PC-9 (cell line): ENCODE measurements around the gene VAV3. TPM values are rescaled to one million over a fixed set of nuclear protein-coding genes. Genes with fewer than 3 reads are reported as not detected.

ENCODE experiments used
- BruUV-seq: library from RNA; stranded (reverse); fragments of 400-500 nt; replicated peaks from 2 replicates; lab custom pipeline; 2021; lab: Mats Ljungman, UMichigan
- CTCF ChIA-PET: fragments of 300-600 bp; sonication (Branson Sonifier 250); formaldehyde crosslinking; loops from one replicate; lab custom pipeline; 2022; ENCODE audit warnings: antibody characterized with exemption; lab: Charles Lee
- POLR2A ChIA-PET: fragments of 300-600 bp; sonication (Branson Sonifier 250); formaldehyde crosslinking; loops from one replicate; lab custom pipeline; 2022; ENCODE audit warnings: antibody characterized with exemption; ENCODE audit not compliant: unreplicated experiment; lab: Charles Lee
- DNase-seq, 2 experiments: peaks; one replicate each; pipeline versions ENCODE4 v3.0.0 to v3.0.0-alpha.2; 2015 to 2022; ENCODE audit warnings: mixed read lengths in 1 of 2
- H2AFZ ChIP-seq: fragments of 200-600 bp; sonication (generic); 2 replicates; pipeline ENCODE4 v1.8.1; 2017; ENCODE audit warnings: antibody characterized with exemption
- H3F3A ChIP-seq: fragments of 200-600 bp; sonication (generic); 2 replicates; pipeline ENCODE4 v1.8.1; 2017; ENCODE audit warnings: antibody characterized with exemption, mild to moderate bottlenecking, low read depth; ENCODE audit not compliant: insufficient read depth
- H3K27ac ChIP-seq: fragments of 200-600 bp; sonication (generic); 2 replicates; pipeline ENCODE4 v1.6.1; 2016; ENCODE audit warnings: mixed run types
- H3K27me3 ChIP-seq: fragments of 200-600 bp; sonication (generic); 2 replicates; pipeline ENCODE4 v1.6.1; 2016; ENCODE audit warnings: low read depth, mixed run types; ENCODE audit not compliant: insufficient read depth
- H3K36me3 ChIP-seq: fragments of 200-600 bp; sonication (generic); 2 replicates; pipeline ENCODE4 v1.6.1; 2016; ENCODE audit warnings: low read depth, mixed run types
- H3K4me1 ChIP-seq: fragments of 200-600 bp; sonication (generic); replicated peaks from 2 replicates; pipeline ENCODE4 v1.6.1; 2016; ENCODE audit warnings: mixed run types; ENCODE audit not compliant: insufficient read depth
- H3K4me2 ChIP-seq: fragments of 200-600 bp; sonication (generic); 2 replicates; pipeline ENCODE4 v1.6.1; 2017; ENCODE audit warnings: mixed run types
- H3K4me3 ChIP-seq: fragments of 200-600 bp; sonication (generic); 2 replicates; pipeline ENCODE4 v1.6.1; 2016; ENCODE audit warnings: mixed run types
- H3K79me2 ChIP-seq: fragments of 200-600 bp; sonication (generic); 2 replicates; pipeline ENCODE4 v1.6.1; 2017; ENCODE audit warnings: low read depth, mixed run types
- H3K9me2 ChIP-seq: fragments of 200-600 bp; sonication (generic); 2 replicates; pipeline ENCODE4 v1.8.1; 2017; ENCODE audit warnings: mild to moderate bottlenecking; ENCODE audit not compliant: insufficient read depth
- H3K9me3 ChIP-seq: fragments of 200-600 bp; sonication (generic); 2 replicates; pipeline ENCODE4 v1.8.1; 2016; ENCODE audit warnings: low read depth; ENCODE audit not compliant: insufficient read depth
- H4K20me1 ChIP-seq: fragments of 200-600 bp; sonication (generic); 2 replicates; pipeline ENCODE4 v1.8.1; 2017; ENCODE audit not compliant: insufficient read depth
- CTCF ChIP-seq: fragments of 200-600 bp; sonication (generic); conservative IDR thresholded peaks from 2 replicates; pipeline ENCODE4 v1.6.1; 2017; ENCODE audit warnings: mixed run types, antibody characterized with exemption, mild to moderate bottlenecking, moderate library complexity
- EZH2 ChIP-seq: fragments of 200-600 bp; sonication (generic); IDR thresholded peaks from 2 replicates; pipeline ENCODE4 v1.8.0; 2017; ENCODE audit warnings: antibody characterized with exemption, low read depth
- intact Hi-C: fragments of 100-400 bp; cut with micrococcal nuclease; formaldehyde crosslinking; loops from one replicate; pipeline ENCODE4 v1.10.0; 2022; ENCODE audit not compliant: unreplicated experiment
- total RNA-seq: library from RNA; stranded (reverse); gene quantifications from 2 replicates; pipeline ENCODE4 v1.2.3, GENCODE V29; 2021

VAV3 gene
- total RNA-seq, 1 experiment from 2014 or later = 1.7 TPM

GRCh38 chr1:107940701-107941100 lies 24.3 kb downstream of the VAV3 start:
- POLR2A ChIA-PET = no interaction called here
- TF ChIP-seq CTCF (no peak), EZH2 (no peak)
- Histone ChIP-seq H3K9me2 (no peaks in the 10 kb centered on the region), H3K36me3 (no peaks in the 10 kb centered on the region), H3K27ac (no peak overlapping the region), H3K4me2 (no peak overlapping the region), H3K27me3 (no peaks in the 10 kb centered on the region), H3K9me3 (peaks cover 3% of the 10 kb centered on the region; the same call in 1 of the 2 replicates), H4K20me1 (no peaks in the 10 kb centered on the region), H2AFZ (no peak overlapping the region), H3K4me1 (peaks cover 26% of the 10 kb centered on the region), H3K79me2 (no peaks in the 10 kb centered on the region), H3F3A (peaks cover 21% of the 10 kb centered on the region), H3K4me3 (no peak overlapping the region)
- no peak for DNase-seq
- BruUV-seq = no TSS peak
- intact Hi-C loops = no loop called here
- CTCF ChIA-PET = no interaction called here

GRCh38 chr1:107940017-107940577 lies 24.9 kb downstream of the VAV3 start:
- intact Hi-C loops = no loop called here
- Histone ChIP-seq H3K79me2 (no peaks in the 10 kb centered on the region), H3K27me3 (no peaks in the 10 kb centered on the region), H4K20me1 (no peaks in the 10 kb centered on the region), H3K4me1 (peaks cover 32% of the 10 kb centered on the region), H3K4me2 (no peak overlapping the region), H2AFZ (no peak overlapping the region), H3F3A (peaks cover 27% of the 10 kb centered on the region), H3K4me3 (no peak overlapping the region), H3K36me3 (no peaks in the 10 kb centered on the region), H3K9me3 (peaks cover 3% of the 10 kb centered on the region; the same call in 1 of the 2 replicates), H3K27ac (no peak overlapping the region), H3K9me2 (no peaks in the 10 kb centered on the region)
- POLR2A ChIA-PET = no interaction called here
- no TSS peak for BruUV-seq
- CTCF ChIA-PET = interaction anchor here (0.6 kb wide), 1 partner anchor 70 kb away, joined by 3 read pairs; no protein-coding TSS in a partner anchor
- TF ChIP-seq EZH2 (no peak), CTCF (no peak)
- no peak for DNase-seq

GRCh38 chr1:107939256-107939655 lies 25.7 kb downstream of the VAV3 start:
- Histone ChIP-seq H3K9me2 (no peaks in the 10 kb centered on the region), H3K27ac (no peak overlapping the region), H3F3A (peaks cover 27% of the 10 kb centered on the region), H3K36me3 (no peaks in the 10 kb centered on the region), H3K4me3 (no peak overlapping the region), H3K27me3 (no peaks in the 10 kb centered on the region), H4K20me1 (no peaks in the 10 kb centered on the region), H3K9me3 (peaks cover 3% of the 10 kb centered on the region; the same call in 1 of the 2 replicates), H3K79me2 (no peaks in the 10 kb centered on the region), H2AFZ (no peak overlapping the region), H3K4me1 (peaks cover 34% of the 10 kb centered on the region), H3K4me2 (no peak overlapping the region)
- intact Hi-C loops = loop anchor here (10.0 kb wide), 1 partner anchor 154 kb away; no protein-coding TSS in a partner anchor
- TF ChIP-seq CTCF = no peak
- TF ChIP-seq EZH2 = no peak
- BruUV-seq = no TSS peak
- ChIA-PET CTCF (no interaction called here), POLR2A (no interaction called here)
- no peak for DNase-seq
